ENCODE results near the gene UNC5B. TPM values are rescaled to one million over a fixed set of nuclear protein-coding genes. Genes with fewer than 3 reads are reported as not detected.

The UNC5B gene
- polyA plus RNA-seq, 3 donors = 0.04 to 0.72 TPM; not detected in 1

- Histone ChIP-seq H3K36me3 (replicated peaks in 1 of 2; ENCODE audit: control insufficient read depth in 1 of 2, insufficient read depth in 2 of 2, low read length in 2 of 2) (no peaks in the 10 kb centered on the region), H3K27me3 (ENCODE audit: control insufficient read depth in 2 of 2, insufficient read depth in 2 of 2, low read length in 2 of 2) (no peaks in the 10 kb centered on the region), H3K79me2 (ENCODE audit: insufficient read depth, low read length) (no peaks in the 10 kb centered on the region), H3K9ac (ENCODE audit: insufficient read depth, low read length, poor library complexity, severe bottlenecking) (no peak overlapping the region), H2AFZ (ENCODE audit: insufficient read depth, low read depth, low read length, poor library complexity, severe bottlenecking) (no peak overlapping the region), H3K9me3 (replicated peaks in 1 of 2; ENCODE audit: control insufficient read depth in 1 of 2, insufficient read depth in 1 of 2, low read length in 2 of 2) (no peaks in the 10 kb centered on the region), H3K27ac (ENCODE audit: low read depth in 1 of 2, low read length in 2 of 2) (no peak overlapping the region), H3K4me3 (replicated peaks in 1 of 3; ENCODE audit: low read depth in 2 of 3, low read length in 3 of 3) (no peak overlapping the region), H3K4me1 (ENCODE audit: control insufficient read depth in 1 of 2, insufficient read depth in 2 of 2, low read length in 2 of 2) (peaks cover 12 to 18% of the 10 kb centered on the region in 2 donors), H4K20me1 (ENCODE audit: insufficient read depth, low read length) (no peaks in the 10 kb centered on the region), H3K4me2 (replicated peaks; ENCODE audit: extremely low read depth, low read length, poor library complexity, severe bottlenecking) (no peak overlapping the region)
- DNase-seq = no peak
- no peak for TF ChIP-seq CTCF (IDR thresholded peaks at IDR 0.05)
- Mint-ChIP-seq H3K36me3 (no peaks in the 10 kb centered on the region), H3K27ac (peak overlapping the region in 2 of 7 donors; percentile 61 to 64), H3K4me3 (no peak overlapping the region), H3K27me3 (ENCODE audit: low read depth in 3 of 3) (peaks cover 0 to 4% (median 1%) of the 10 kb centered on the region in 3 donors), H3K4me1 (peaks cover 35% of the 10 kb centered on the region), H3K9me3 (no peaks in the 10 kb centered on the region)
- WGBS (ENCODE audit: insufficient coverage) = 95% methylated on average over 5 of the region's 16 CpGs
- intact Hi-C loops (cut with micrococcal nuclease) = no loop called here
Observed at GRCh38 chr10:71300555-71301370, 88.4 kb downstream of the UNC5B start.

- no peaks in the 10 kb centered on the region for H3K9me3 ChIP-seq (replicated peaks in 1 of 2; ENCODE audit: control insufficient read depth in 1 of 2, insufficient read depth in 1 of 2, low read length in 2 of 2)
- no peak for DNase-seq
- no peaks in the 10 kb centered on the region for H4K20me1 ChIP-seq (ENCODE audit: insufficient read depth, low read length)
- peaks cover 0 to 4% (median 1%) of the 10 kb centered on the region in 3 donors for H3K27me3 Mint-ChIP-seq (ENCODE audit: low read depth in 3 of 3)
- no peaks in the 10 kb centered on the region for H3K79me2 ChIP-seq (ENCODE audit: insufficient read depth, low read length)
- H3K36me3 Mint-ChIP-seq = no peaks in the 10 kb centered on the region
- H2AFZ ChIP-seq (ENCODE audit: insufficient read depth, low read depth, low read length, poor library complexity, severe bottlenecking) = no peak overlapping the region
- intact Hi-C loops (cut with micrococcal nuclease) = no loop called here
- no peaks in the 10 kb centered on the region for H3K36me3 ChIP-seq (replicated peaks in 1 of 2; ENCODE audit: control insufficient read depth in 1 of 2, insufficient read depth in 2 of 2, low read length in 2 of 2)
- H3K27me3 ChIP-seq (ENCODE audit: control insufficient read depth in 2 of 2, insufficient read depth in 2 of 2, low read length in 2 of 2) = no peaks in the 10 kb centered on the region
- 95% methylated on average over 12 of the region's 12 CpGs for WGBS (ENCODE audit: insufficient coverage)
- no peak for TF ChIP-seq CTCF (IDR thresholded peaks at IDR 0.05)
- H3K27ac Mint-ChIP-seq = no peak overlapping the region
- no peak overlapping the region for H3K27ac ChIP-seq (ENCODE audit: low read depth in 1 of 2, low read length in 2 of 2)
- H3K4me3 Mint-ChIP-seq = no peak overlapping the region
- H3K4me1 ChIP-seq (ENCODE audit: control insufficient read depth in 1 of 2, insufficient read depth in 2 of 2, low read length in 2 of 2) = peaks cover 12 to 18% of the 10 kb centered on the region in 2 donors
- peaks cover 35% of the 10 kb centered on the region for H3K4me1 Mint-ChIP-seq
- H3K4me3 ChIP-seq (replicated peaks in 1 of 3; ENCODE audit: low read depth in 2 of 3, low read length in 3 of 3) = no peak overlapping the region
- H3K9me3 Mint-ChIP-seq = no peaks in the 10 kb centered on the region
- H3K4me2 ChIP-seq (replicated peaks; ENCODE audit: extremely low read depth, low read length, poor library complexity, severe bottlenecking) = no peak overlapping the region
- no peak overlapping the region for H3K9ac ChIP-seq (ENCODE audit: insufficient read depth, low read length, poor library complexity, severe bottlenecking)
Observed at GRCh38 chr10:71301371-71301916, 89.1 kb downstream of the UNC5B start.

Measured in CD14-positive monocyte (primary cell).